GM12892 (cell line): ENCODE results near the gene SLC15A1.

Experiments
- POLR2A ChIP-seq: IDR thresholded peaks from 2 replicates; pipeline ENCODE4 v1.6.1; 2011; ENCODE audit warnings: low read depth, low read length, control low read depth
- POLR2AphosphoS5 ChIP-seq: IDR thresholded peaks from 2 replicates; pipeline ENCODE4 v1.6.1; 2011; ENCODE audit warnings: low read depth, low read length, control low read depth

DNA sequence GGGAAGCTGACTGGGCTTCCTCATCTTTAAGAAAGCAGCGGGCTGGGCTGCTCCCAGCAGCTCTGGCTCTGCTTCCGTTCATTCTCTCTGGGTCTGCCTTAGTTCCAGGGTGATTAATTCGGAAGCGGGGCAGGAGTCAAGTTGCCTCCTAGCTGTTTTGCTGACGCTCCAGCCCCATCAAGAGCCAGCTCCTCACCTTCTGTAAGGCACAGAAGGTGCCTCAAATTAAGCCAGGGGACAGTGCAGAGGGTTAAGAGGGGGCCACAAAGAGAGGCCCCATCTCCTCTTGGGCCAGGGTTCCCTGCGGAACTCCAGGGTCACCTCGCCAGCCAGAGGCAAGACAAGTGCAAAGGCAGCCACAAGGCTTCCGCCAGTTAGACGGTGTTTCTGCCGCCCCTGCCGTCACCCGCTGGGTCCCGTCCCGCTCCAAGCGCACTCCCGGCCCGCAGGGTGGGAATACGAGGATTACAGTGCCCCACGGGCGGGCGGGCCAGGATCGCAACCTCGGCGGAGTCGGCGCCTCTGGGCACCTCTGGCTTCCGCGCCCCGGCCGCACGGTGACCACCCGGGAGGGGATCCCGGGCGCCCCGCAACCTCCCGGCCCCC is 508 bp downstream of the SLC15A1 start:
- TF ChIP-seq POLR2A, result no peak
- TF ChIP-seq POLR2AphosphoS5, result no peak
